AML-193 (cell line): ENCODE results near the gene CPLX1.

Experiments
- DNase-seq, 2 experiments: peaks; one replicate each; lab custom pipeline; 2025; lab: John Stamatoyannopoulos, UW

Gene CPLX1

DNA sequence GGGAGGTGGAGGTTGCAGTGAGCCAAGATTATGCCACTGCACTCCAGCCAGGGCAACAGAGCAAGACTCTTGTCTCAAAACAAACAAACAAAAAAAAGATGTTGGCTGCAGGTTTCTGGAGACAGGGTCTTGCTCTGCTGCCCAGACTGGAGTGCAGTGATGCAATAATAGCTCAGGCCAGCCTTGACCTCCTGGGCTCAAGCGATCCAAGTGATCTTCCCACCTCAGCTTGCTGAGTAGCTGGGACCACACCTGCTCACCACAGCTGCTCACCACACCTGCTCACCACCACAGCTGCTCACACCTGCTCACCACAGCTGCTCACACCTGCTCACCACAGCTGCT is 29.9 kb upstream of the CPLX1 start:
- no peak for DNase-seq

DNA sequence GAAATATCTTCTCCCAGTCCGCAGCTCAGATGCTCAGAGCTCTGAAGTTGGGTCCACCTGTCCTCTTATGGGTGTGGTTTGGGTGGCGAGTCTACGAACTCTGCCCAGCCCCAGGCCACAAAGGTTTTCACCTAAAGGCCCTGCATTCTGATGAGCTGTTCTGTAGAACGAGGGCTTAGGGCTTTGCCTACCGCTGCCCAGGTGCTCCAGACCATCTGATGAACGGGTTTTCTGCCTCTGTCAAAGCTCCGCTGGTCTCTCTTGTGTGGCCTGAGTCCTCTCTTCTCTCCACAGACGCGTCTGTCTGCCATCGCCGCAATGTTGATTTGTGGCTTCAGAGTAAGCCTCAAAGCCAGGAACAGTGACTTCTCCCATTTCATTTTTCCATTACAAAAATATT is 28.4 kb upstream of the CPLX1 start:
- DNase-seq, result no peak

DNA sequence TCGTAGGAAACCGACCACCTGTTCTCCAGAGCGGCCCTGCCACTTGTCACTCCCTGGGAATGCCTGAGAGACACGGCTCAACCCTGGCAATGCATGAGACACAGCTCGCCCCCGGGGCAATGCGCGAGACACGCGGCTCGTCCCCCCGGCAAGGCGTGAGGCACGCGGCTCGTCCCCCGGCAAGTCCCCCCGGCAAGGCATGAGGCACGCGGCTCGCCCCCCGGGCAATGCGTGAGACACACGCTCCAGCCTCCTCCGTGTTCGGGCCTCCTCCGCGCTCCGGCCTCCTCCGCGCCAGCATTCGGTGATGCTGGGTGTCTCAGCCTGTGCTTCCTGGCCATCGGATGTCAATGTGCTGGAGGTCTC is 27.5 kb upstream of the CPLX1 start:
- no peak for DNase-seq

DNA sequence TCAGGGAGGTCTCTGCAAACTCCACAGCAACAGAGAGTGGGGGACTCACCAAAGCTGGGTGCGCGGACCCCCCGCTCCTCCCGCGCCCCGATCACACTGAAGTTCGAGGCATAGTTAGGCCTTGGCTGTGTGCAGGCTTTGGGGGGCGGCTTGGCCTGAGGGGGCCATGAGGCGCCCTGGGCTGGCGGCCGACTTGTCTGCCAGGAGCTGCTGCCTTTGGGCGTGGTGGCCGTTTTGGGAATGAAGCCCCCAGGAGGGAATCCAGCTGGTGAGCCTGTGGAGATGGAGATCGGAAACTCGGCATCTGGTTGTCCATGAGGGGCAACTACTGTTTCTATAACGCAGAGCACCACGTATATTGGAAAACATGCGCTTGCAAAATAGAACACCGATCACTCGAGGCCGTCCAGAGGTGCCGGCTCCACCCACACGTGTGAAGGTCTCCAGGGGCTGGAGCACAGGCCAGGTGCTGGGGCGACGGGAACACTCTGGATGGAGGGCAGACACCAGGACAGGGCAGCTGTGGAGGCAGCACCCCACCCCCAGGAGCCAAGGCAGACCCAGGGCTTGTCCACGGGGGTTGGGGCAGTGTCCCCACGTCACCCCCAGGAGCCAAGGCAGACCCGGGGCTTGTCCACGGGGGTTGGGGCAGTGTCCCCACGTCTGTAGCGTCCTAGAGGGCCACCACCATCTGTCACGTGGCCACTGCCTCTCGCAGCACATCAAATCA is 25.9 kb upstream of the CPLX1 start:
- DNase-seq, result no peak

DNA sequence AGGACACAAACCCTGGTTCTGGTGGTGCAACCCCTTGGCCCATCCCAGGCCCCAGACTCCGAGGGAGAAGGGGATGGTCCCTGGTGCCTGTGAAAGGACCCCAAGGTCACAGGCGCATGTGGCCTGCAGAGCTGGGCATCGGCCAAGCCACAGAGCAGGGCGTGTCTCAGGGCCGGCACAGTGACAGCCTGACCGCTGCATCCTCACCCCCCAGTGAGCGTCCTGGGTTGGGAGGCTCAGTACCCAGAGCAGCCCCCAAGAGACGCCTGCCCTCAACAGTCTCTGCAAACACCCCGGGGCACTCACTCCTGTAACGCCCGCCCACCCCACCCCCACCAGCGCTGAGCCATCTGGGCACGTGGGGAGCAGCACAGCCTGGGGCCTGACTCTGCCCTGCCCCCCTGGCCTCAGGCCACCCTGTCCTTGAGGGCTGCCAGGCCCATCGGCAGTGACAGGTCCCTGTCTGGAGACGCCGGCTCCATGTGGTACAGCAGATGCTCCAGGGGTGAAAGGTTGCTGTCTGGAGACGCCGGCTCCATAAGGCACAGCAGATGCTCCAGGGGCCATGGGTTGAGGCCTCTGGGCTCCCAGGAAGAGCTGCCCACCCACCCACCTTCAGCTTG is 24.5 kb upstream of the CPLX1 start:
- DNase-seq, result no peak

DNA sequence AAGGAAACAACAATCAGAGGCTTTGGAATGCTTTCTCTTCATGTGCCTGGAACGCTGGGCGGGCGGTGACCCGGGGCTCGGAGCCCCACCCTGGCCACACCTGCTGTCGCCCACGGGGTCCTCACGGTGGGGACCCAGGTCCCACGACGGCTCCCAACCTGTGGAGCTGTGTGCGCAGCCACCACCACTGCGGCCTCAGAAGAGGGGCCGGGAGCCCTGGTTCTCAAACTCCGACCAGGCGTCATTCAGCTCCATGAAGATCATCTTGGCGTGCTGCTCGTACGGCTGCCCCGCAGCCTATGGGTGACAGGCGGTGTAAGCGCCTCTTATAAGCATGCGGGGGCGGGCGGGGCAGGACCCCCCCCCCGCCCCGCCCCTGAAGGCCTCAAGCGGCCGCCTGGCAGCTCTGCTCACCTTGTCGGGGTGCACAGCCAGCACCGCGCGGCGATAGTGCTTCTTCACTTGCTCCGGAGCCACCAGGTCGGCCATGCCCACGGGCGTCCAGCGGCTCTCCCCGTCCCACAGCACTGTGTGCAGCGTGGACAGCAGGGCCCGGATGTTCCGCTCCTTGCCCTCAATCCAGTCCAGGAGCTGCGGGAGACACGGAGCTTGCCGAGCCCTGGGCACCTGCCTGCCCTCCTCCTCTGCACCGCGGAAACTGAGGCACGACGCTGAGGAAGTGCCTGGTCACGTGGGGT is 23.7 kb upstream of the CPLX1 start:
- DNase-seq, result no peak

DNA sequence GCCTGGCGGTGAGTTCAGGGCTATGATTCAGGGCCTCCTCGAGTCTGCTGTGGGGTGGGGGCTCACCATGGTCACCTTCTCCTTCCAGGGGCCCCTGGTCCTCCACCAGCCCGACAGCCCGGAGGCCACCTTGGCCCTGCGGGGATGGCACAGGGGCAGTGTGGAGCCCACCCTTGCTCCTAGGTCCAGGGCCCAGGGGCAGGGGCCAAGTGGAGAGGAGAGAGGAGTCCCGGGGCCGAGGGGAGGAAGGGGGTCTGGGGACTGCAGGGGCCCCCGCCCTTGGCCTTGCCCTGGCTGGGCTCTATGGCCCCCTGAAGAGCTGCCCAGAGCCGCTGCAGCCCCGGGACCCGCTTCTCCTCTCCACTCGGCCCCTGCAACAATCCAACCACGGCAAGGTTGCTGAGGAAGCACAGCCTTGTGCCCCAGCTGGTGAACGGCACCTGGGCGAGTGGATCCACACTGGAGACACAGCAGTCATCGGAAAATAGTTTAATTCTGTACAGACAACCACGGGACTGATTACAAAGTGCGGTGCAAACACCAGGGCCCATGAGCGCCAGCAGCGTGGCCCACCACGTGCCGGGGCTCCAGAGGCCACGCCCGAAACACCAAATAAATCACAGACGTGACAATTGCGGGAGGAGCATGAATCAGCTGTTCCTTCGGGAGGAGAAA is 23.0 kb upstream of the CPLX1 start:
- no peak for DNase-seq

DNA sequence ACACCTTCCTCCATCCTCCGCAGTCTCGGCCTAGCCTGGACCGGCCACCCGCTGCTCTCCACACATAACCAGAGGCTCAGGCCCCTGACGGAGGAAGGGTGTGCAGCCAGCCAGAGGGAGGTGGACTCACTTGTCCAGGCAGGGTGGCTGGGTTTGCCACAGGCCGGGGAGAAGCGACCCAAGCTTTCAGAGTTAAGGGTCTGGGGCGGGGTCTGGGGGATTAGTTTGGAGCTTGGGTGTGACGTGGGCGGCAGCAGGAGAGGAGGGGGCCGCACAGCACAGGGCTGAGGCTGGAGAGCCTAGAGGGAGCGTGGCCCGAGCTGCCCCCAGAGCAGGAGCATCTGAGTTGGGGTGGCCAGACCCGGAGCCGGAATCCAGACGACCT is 22.4 kb upstream of the CPLX1 start:
- DNase-seq, result no peak

DNA sequence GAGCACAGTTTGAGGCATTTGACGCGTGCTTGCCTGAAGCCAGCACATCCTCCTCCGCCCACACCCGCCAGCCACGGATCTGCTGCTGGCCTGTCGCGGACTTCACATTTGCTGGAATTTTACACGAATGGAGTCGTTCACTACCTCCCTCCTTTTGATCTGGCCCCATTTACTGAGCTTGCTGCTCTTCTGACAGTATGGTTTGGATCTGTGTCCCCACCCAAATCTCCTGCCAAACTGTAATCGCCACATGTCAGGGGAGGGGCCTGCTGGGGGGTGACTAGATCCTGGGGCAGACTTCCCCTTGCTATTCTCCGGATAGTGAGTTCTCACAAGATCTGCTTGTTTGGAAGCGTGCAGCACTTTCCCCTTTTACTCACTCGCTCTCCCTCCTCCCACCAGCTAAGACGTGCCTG is 19.9 kb upstream of the CPLX1 start:
- DNase-seq, result no peak

DNA sequence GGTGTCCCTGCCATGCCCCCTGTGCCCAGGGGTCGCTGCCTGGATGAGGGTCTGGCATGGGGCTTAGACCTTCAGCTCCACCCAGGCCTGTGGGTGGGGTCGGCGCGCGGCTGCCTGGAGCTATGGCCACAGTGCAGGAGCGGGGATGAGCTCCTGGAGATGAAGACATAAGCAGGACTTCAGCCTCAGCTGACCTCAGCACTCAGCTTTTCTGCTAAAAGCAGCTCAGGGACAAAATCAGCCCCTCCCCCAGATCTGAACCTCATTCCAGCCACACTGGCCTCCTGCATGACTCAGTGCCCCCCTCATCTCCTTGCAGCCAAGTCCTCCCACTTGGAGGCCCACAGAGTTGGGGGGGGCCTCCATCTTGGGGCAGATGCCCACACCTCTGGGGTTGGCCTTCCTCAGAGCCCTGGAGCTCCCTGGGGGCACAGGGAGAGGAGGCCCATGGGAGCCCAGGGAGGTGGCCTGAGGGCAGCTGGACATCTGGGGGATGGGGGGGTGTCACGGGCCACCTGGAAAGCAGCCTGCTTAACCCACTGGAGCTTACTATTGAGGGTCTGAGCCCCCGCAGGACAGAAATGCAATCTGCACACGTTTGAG is 19.4 kb upstream of the CPLX1 start:
- no peak for DNase-seq

DNA sequence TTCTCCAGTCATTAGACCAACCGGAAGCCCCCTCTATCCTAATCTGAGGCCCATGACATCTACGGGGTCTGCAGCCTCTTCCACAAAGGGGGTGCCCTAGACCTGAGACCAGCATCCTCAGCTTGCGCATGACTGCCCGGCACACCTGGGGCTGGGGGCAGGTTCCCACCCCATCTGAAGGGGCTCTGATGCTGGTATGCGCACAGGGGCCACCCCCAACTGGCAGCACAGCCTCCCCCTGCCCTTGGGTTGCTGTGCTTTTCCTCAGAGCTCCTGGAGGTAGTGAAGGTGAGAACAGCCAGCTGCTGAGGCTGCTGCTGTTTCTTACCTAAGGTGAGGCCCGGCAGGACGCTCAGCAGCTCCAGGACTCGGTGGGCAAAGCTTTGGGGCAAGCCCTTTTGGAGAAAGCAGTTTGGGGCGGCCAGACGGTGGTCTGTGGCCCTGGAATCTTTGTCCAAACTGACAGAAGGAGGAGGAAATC is 18.9 kb upstream of the CPLX1 start:
- DNase-seq, result no peak

DNA sequence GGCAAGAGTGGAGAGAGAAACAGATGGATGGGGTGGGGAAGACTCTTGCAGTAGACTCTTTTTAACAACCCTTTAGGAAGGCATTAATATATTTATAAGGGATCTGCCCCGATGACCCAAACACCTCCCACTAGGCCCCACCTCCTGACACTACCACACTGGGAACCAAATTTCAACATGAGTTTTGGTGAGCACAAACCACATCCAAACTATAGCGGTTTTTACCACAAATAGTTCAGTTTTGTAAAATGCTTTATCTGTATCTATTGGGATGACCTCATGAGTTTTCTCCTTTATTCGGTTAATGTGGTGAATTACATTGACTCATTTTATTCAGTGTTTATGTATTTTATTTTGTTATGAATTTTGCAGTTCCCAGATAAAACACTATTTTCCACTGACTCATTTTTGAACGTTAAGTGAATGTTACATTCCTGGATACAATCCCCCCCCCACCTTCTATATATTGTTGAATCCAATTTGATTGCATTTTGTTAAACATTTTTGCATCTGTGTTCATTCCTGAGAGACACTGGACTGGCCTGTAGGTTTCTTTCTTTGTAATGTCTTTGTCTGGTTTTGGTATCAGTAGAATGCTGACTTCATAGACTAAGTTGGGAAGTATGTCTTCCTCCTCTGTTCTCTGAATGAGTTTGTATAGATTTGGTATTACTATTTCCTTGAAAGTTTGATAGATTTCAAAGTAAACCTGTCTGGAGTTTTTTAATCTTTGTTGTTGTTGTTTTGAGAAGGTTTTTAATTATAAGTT is 13.9 kb upstream of the CPLX1 start:
- DNase-seq, result no peak

DNA sequence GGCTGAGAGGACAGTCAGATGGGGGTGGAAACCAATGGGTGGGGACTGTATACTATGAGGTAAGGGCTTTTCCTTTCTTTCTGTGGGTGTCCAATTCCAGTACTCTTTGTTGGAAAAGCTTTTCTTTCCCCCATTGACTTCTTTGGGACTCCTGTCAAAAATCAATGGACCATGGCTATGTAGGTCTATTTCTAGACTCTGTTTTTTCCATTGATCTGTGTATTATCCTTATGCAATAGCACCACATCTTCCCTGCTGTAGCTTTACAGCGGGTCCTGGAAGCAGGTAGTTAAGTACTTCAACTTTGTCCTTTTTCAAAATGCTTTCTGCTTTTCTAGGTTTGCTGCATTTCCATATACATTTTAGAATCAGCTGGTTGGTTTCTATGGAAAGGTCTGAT is 11.8 kb upstream of the CPLX1 start:
- DNase-seq, result no peak

DNA sequence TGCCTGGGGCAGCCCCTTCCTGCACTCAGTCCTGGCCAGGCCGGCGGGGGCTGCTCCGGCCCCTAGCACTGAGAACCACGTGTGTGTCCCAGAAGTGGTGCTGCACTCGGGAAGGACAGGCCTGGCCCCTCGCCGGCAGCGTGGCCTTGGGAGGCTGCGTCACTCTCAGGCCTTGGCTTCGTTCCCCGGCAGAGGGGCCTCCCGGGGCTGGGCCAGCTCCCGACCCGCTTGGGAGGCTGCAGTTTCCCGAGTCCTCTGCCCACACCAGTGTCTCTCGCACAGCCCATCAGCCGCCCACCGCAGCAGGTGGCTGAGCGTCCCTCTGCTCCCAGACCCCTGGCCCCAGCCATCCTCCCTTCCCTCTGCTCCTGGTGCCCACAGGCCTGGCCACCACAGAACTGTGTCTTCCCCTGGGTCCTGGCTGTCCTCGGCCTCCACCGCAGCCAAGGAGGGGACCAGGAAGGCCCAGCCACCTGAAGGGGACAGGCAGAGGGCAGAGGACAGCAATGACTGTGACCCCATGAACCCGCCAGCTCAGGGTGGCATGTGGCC is 10.9 kb upstream of the CPLX1 start:
- DNase-seq, result no peak

DNA sequence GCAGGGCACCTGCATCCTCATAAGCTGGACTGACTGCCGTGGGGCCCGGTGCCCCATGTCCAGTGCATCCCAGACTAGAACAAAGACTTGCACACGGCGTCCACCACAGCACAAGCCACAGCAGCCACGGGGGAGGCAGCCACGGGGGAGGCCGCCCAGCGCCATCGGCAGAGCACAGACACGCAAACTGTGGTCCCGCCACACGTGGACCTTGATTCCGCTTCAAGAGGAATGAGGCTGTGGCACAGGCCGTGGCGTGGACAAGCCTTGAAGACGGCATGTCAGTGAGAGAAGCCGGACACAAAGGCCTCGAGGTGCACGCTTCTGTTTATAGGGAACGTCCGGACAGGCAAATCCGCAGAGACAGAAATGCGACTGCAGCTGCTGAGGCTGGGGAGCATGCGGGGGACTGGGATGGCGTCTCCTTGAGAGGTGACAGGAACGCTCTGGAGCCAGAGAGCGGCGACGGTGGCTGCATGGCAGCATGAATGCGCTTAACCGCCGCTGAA is 10.1 kb upstream of the CPLX1 start:
- no peak for DNase-seq

DNA sequence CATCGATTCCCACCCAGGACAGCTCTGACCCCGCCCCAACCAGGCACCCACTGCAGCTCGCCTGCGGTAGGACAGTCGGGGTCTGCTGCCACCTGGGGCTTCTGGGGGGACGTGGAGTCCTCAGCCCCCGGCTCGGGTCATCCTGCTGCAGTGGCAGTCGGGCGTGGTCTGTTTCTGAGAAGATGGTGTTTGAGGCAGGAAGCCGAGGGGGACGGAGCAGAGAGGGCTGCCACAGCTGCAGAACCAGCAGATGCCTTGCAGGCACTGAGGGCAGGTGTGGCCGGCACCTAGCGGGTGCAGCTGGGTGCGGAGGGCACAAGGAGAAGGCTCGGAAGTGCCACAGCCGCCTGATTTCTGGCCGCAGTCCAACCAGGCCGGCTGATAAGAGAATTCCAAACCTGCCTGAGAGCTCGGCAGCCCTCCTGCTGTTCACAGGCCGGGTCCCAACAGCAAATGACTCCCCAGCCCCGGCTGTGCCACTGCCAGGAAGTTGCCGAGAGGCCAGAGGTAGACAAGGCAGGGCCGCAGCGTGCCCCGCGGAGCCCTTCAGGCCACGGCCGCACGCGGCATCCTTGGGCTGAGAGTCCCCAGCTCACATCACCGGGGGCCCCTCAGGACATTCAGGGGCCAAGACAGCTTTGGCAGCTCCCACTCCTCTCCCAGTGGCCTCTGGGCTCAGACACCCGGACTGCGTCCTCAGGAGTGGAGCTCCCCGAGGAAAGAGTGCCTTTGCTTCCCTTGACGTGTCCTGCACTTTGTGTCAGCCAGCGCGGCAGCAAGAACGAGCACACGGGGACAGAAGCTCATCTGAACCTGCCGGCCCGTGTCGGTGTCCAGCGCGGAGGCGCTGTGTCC is 9.4 kb upstream of the CPLX1 start:
- no peak for DNase-seq

DNA sequence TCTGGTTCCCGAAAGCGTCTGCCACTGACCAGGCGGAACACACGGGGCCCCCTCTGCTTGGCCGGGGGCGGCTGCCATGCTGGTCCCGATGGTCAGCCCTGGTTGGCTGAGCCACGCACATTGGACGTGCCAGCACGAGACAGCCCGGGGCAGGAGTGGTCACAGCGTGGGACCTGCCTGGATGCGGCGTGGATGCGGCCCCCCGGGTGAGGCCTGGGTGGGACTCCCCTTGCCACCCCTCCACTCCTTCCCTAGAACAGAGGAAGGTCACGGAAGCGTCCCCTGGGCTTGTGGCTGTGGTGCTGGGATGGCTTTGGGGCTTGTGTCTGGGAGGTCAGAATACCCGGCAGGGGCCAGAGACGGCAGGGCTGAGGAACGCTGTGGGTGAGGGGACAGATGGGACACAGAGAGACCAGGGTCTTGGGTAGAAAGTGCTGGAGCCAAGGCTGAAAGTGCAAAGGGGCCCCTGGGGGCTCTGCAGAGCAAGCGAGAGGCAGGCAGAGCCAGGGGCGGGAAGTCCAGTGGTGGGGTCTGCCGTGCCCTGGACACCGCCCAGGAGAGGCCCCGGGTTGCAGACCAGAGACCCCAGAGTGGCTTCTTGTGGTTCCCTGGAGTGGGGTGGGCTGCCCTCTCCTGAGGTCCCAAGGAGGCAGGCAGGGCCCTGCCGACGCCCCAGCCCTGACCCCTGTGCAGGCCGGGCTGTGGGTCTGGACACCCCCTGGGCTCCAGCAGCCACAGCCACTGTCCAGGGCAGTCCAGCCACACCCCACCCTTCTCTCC is 8.6 kb upstream of the CPLX1 start:
- no peak for DNase-seq

DNA sequence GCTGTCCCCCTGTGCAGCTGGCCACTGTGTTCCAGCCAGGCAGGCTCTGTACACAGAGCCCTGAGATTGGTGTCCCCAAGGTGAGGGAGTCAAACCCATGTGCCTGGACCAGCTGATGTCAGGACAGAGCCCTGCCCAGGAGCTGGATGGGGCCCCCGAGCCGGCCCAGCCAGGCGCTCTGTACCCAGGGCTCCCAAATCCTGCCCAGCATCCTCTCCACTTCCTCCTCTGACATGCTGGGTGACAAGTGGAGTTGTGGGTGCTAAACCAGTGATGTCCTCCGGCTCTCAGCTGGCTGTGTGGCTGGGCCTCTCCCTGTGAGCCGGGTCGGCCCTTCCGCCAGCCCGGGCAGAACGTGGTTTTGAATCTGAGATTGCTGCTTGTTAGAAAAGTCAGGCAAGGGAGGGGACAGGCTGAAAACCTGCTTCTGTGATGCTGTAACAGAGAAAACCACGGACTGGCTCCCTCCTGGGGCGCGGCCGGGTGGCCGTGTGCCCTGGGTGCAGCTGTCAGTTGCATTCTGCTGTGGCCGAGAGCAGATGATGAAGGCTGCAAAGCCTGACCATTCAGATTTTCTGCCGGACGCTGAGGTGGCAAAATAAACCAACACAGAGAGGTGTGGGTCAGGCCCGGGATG is 7.9 kb upstream of the CPLX1 start:
- DNase-seq, result no peak

DNA sequence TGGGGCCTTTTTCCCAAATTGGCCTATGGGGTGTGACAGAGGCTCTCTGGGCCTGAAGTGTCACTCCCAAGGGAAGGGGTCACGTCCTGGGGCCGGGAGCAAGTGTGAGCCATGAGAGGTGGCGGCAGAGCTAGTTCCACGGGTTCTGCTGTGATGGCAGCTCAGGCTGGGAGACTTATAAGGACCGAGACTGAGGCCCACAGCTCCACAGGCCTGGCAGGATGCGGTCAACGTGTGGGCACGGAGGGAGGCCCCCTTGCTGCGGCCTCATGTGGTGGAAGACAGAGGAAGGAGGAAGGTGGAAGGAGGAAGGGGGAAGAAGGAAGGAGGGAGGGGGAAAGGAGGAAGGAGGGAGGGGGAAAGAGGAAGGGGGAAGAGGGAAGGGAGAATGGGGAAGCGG is 7.2 kb upstream of the CPLX1 start:
- DNase-seq, result no peak
